ENCODE results near the gene ATP1B3. TPM values are rescaled to one million over a fixed set of nuclear protein-coding genes. Genes with fewer than 3 reads are reported as not detected.

Gene ATP1B3
- total and polyA plus RNA-seq, 10 of the 15 experiments (the other 5 are each of a cell fraction or from before 2014, with no cell fraction given) = 41.4 to 200 (median 94.0) TPM

- no peak for TF ChIP-seq CEBPZ (IDR thresholded peaks at IDR 0.05; ENCODE audit: low read depth, low read length)
- TF ChIP-seq PAX5 (IDR thresholded peaks at IDR 0.05; ENCODE audit: borderline replicate concordance, low read depth, low read length) = no peak
- TF ChIP-seq NFXL1 (IDR thresholded peaks at IDR 0.05; ENCODE audit: borderline replicate concordance) = no peak
- no peak for TF ChIP-seq EED (IDR thresholded peaks at IDR 0.05; ENCODE audit: low read depth)
- no peak for TF ChIP-seq ZZZ3 (IDR thresholded peaks at IDR 0.05; ENCODE audit: control insufficient read depth, insufficient read length, low read depth)
- TF ChIP-seq STAT1 (conservative IDR thresholded peaks at IDR 0.05) = no peak
- TF ChIP-seq HDGF (IDR thresholded peaks at IDR 0.05) = no peak
- peak; percentile 34; the same call in 1 of the 2 replicates for TF ChIP-seq RELB (IDR thresholded peaks at IDR 0.05; ENCODE audit: low read depth)
- 0 out of 2 replicates have a peak, but pooled peaks have one; percentile 48 for TF ChIP-seq RCOR1 (conservative IDR thresholded peaks at IDR 0.05; ENCODE audit: low read depth, low read length)
- no peak for TF ChIP-seq NBN (IDR thresholded peaks at IDR 0.05)
- peak; percentile 74 for TF ChIP-seq SMC3 (IDR thresholded peaks at IDR 0.05; ENCODE audit: borderline replicate concordance, low read length)
- no peak for TF ChIP-seq LARP7 (IDR thresholded peaks at IDR 0.05)
- no peak for TF ChIP-seq IRF3 (IDR thresholded peaks at IDR 0.05)
- TF ChIP-seq PML (IDR thresholded peaks at IDR 0.05; ENCODE audit: low read length) = peak; percentile 63; the same call in 1 of the 2 replicates
- no peak for TF ChIP-seq ETV6 (conservative IDR thresholded peaks at IDR 0.05 in 1 of 2, IDR thresholded peaks at IDR 0.05 in 1 of 2; ENCODE audit: borderline replicate concordance in 1 of 2, low read depth in 1 of 2)
- TF ChIP-seq ZNF687 (IDR thresholded peaks at IDR 0.05) = no peak
- no peak for TF ChIP-seq RELA (IDR thresholded peaks at IDR 0.05; ENCODE audit: borderline replicate concordance, partially characterized antibody)
- no peak for TF ChIP-seq IRF4 (IDR thresholded peaks at IDR 0.05; ENCODE audit: low read depth, low read length)
- no peak for TF ChIP-seq CBFB (IDR thresholded peaks at IDR 0.05; ENCODE audit: low read depth)
- no peak for TF ChIP-seq BACH1 (IDR thresholded peaks at IDR 0.05; ENCODE audit: borderline replicate concordance)
- no peak for TF ChIP-seq CBX5 (IDR thresholded peaks at IDR 0.05; ENCODE audit: low read depth)
- no peak for TF ChIP-seq RBBP5 (conservative IDR thresholded peaks at IDR 0.05)
These were observed 1.0 kb upstream of the ATP1B3 start (continued) for GRCh38 chr3:141875374-141875892.

Data from GM12878 (cell line).